ENCODE measurements around the gene PNPLA7.

PNPLA7 gene

GRCh38 chr9:137416006-137416562 lies 134.1 kb downstream of the PNPLA7 start:
- no peak overlapping the region for H3K9ac ChIP-seq
- no peaks in the 10 kb centered on the region for H3K9me3 ChIP-seq (ENCODE audit: control insufficient read depth, low read length)
- H3K4me3 ChIP-seq (ENCODE audit: low read depth, low read length), result no peak overlapping the region
- H3K4me1 ChIP-seq, result no peaks in the 10 kb centered on the region
- H3K36me3 ChIP-seq (ENCODE audit: control insufficient read depth, insufficient read depth, low read length), result no peaks in the 10 kb centered on the region
- H3K79me2 ChIP-seq, result peaks cover 9% of the 10 kb centered on the region
- H2AFZ ChIP-seq, result no peak overlapping the region
- no peak for TF ChIP-seq CTCF (IDR thresholded peaks at IDR 0.05)
- H3K27ac ChIP-seq, result no peak overlapping the region
- no peaks in the 10 kb centered on the region for H3K27me3 ChIP-seq (ENCODE audit: control insufficient read depth, insufficient read depth, low read length)
- H3K4me2 ChIP-seq (ENCODE audit: low read length), result no peak overlapping the region

- no peaks in the 10 kb centered on the region for H3K27me3 ChIP-seq (ENCODE audit: control insufficient read depth, insufficient read depth, low read length)
- no peaks in the 10 kb centered on the region for H3K4me1 ChIP-seq
- no peak overlapping the region for H3K4me3 ChIP-seq (ENCODE audit: low read depth, low read length)
- H3K79me2 ChIP-seq, result peaks cover 9% of the 10 kb centered on the region
- H3K36me3 ChIP-seq (ENCODE audit: control insufficient read depth, insufficient read depth, low read length), result no peaks in the 10 kb centered on the region
- TF ChIP-seq CTCF (IDR thresholded peaks at IDR 0.05), result no peak
- no peaks in the 10 kb centered on the region for H3K9me3 ChIP-seq (ENCODE audit: control insufficient read depth, low read length)
- no peak overlapping the region for H3K27ac ChIP-seq
- H2AFZ ChIP-seq, result no peak overlapping the region
- no peak overlapping the region for H3K9ac ChIP-seq
- H3K4me2 ChIP-seq (ENCODE audit: low read length), result no peak overlapping the region
These were observed 134.8 kb downstream of the PNPLA7 start for GRCh38 chr9:137415451-137415850.

GRCh38 chr9:137412431-137412830 lies 137.8 kb downstream of the PNPLA7 start:
- peaks cover 9% of the 10 kb centered on the region for H3K79me2 ChIP-seq
- no peak overlapping the region for H3K4me3 ChIP-seq (ENCODE audit: low read depth, low read length)
- H3K9me3 ChIP-seq (ENCODE audit: control insufficient read depth, low read length), result no peaks in the 10 kb centered on the region
- no peak overlapping the region for H3K4me2 ChIP-seq (ENCODE audit: low read length)
- no peak overlapping the region for H3K27ac ChIP-seq
- TF ChIP-seq CTCF (IDR thresholded peaks at IDR 0.05), result no peak
- no peak overlapping the region for H3K9ac ChIP-seq
- H3K36me3 ChIP-seq (ENCODE audit: control insufficient read depth, insufficient read depth, low read length), result no peaks in the 10 kb centered on the region
- H3K27me3 ChIP-seq (ENCODE audit: control insufficient read depth, insufficient read depth, low read length), result no peaks in the 10 kb centered on the region
- no peaks in the 10 kb centered on the region for H3K4me1 ChIP-seq
- H2AFZ ChIP-seq, result no peak overlapping the region

GRCh38 chr9:137411645-137412380 lies 138.4 kb downstream of the PNPLA7 start:
- no peaks in the 10 kb centered on the region for H3K27me3 ChIP-seq (ENCODE audit: control insufficient read depth, insufficient read depth, low read length)
- H3K9me3 ChIP-seq (ENCODE audit: control insufficient read depth, low read length), result no peaks in the 10 kb centered on the region
- no peak for TF ChIP-seq CTCF (IDR thresholded peaks at IDR 0.05)
- peaks cover 8% of the 10 kb centered on the region for H3K79me2 ChIP-seq
- no peak overlapping the region for H3K27ac ChIP-seq
- no peaks in the 10 kb centered on the region for H3K4me1 ChIP-seq
- H3K4me3 ChIP-seq (ENCODE audit: low read depth, low read length), result no peak overlapping the region
- no peak overlapping the region for H2AFZ ChIP-seq
- no peak overlapping the region for H3K9ac ChIP-seq
- H3K36me3 ChIP-seq (ENCODE audit: control insufficient read depth, insufficient read depth, low read length), result no peaks in the 10 kb centered on the region
- no peak overlapping the region for H3K4me2 ChIP-seq (ENCODE audit: low read length)

- Histone ChIP-seq H3K27ac (no peak overlapping the region), H2AFZ (no peak overlapping the region), H3K79me2 (peaks cover 2% of the 10 kb centered on the region), H3K4me1 (no peaks in the 10 kb centered on the region), H3K9me3 (ENCODE audit: control insufficient read depth, low read length) (no peaks in the 10 kb centered on the region), H3K9ac (no peak overlapping the region), H3K27me3 (ENCODE audit: control insufficient read depth, insufficient read depth, low read length) (no peaks in the 10 kb centered on the region), H3K4me2 (ENCODE audit: low read length) (no peak overlapping the region), H3K36me3 (ENCODE audit: control insufficient read depth, insufficient read depth, low read length) (no peaks in the 10 kb centered on the region), H3K4me3 (ENCODE audit: low read depth, low read length) (no peak overlapping the region)
- TF ChIP-seq CTCF (IDR thresholded peaks at IDR 0.05), result no peak
These were observed 138.9 kb downstream of the PNPLA7 start for GRCh38 chr9:137411260-137411644.

Data from parathyroid adenoma (tissue), 2 donors.